HG03108 (cell line): Measurements from ENCODE around the gene ADAMTSL3.
"Not testable (repeated sequence)": the region's sequence is repeated elsewhere in the genome, so short reads cannot be mapped to it uniquely, and the experiment has no call there.

ENCODE experiments used
- ATAC-seq: cut with Tn5 transposase; IDR thresholded peaks from one replicate; pipeline ENCODE4 v1.9.1; 2021; ENCODE audit warnings: moderate library complexity; ENCODE audit not compliant: unreplicated experiment

Gene ADAMTSL3

DNA sequence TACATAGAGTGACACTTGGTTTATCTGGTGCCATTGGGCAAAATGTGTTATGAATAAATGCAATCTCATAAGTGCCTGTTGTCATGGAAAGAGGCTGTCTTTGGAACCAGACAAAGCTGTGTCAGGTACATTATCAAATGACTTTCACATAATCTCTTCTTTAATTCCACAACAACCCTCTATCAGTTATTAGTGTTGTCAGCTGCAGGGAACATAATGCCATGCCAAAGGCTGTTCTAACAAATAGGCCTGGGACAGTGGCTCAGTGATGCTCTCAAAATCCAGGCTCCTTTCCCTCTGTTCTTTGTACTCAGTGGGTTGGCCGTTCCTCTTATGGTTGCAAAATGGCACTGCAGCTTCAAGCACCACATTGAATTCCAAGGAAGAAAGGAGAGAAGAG lies 91.8 kb downstream of the ADAMTSL3 start:
- no peak for ATAC-seq

GRCh38 chr15:83746231-83746630 lies 92.3 kb downstream of the ADAMTSL3 start:
- no peak for ATAC-seq

- no peak for ATAC-seq
These were observed 93.3 kb downstream of the ADAMTSL3 start for GRCh38 chr15:83747050-83747717.

DNA sequence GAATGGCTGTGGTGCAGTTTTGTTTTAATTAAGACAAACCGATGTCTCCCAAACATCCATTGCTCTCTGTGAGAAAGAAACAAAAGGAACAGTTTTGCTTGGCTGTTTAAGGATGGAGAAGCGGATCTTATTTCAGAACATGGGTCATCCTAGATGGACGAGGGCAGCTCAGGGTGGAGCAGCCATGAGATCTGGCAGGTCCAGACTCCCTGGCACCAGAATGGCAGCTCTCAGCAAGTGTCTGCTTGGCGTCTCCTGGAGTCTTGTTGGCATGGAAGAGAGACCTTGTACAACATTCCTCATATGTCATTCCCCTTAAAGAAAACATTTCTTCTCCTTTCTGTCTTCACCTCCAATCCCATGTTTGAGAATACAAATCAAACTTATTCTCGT lies 93.8 kb downstream of the ADAMTSL3 start:
- ATAC-seq, result no peak

- ATAC-seq, result no peak
These were observed 100.1 kb downstream of the ADAMTSL3 start for GRCh38 chr15:83753872-83754493.

GRCh38 chr15:83757291-83757690 lies 103.4 kb downstream of the ADAMTSL3 start:
- ATAC-seq, result not testable (repeated sequence)

DNA sequence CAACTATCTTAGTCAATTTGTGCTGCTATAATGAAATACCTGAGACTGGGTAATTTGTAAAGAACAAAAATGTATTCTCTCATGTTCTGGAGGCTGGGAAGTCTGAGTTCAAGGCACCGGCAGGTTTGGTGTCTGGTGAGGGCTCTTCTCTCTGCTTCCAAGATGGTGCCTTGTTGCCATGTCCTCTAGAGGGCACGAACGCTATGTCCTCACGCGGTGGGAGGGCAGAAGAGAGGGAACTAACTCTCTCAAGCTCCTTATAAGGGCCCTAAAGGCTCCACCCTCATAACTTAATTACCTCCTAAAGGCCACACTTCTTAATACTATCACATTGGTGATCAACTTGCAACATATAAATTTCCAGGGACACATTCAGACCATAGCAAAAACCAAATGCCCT lies 108.4 kb downstream of the ADAMTSL3 start:
- ATAC-seq, result no peak

GRCh38 chr15:83764201-83764838 lies 110.4 kb downstream of the ADAMTSL3 start:
- no peak for ATAC-seq

DNA sequence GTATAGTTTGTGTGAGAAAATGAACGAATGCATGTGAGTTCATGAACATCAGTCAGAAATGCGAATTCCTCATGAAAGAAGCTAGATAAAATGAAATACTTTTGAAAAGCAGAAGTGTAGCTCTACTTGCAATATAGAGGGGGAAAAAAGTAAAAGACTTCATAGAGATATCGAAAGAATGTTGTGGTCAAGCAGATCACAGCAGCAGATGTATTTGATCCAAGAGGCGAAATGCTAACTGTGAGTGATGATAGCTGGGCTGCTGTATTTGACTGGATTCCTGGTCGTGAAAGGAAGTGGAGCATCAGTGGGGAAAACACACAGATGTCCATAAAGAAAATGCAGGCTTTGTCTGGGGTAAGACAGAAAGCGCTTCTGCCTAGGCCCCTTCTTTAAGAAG lies 112.4 kb downstream of the ADAMTSL3 start:
- ATAC-seq, result no peak

DNA sequence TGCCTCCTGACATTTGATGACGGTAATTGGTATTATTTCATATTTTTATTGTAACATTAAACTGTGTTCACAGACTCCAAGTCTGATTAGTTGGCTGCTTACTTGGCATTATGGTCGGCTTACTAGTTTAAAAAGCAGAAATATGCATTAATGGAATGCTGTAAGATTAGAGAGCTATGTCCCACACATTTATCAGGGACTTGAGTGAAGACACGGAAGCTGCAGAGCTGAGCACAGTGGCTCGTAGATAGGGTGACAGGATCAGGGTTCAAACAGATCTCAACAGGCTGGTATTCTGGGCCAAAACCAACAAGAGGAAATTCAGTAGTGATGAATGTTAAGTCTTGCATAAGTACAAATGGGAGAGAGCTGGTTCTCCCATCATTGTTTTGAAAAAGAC lies 113.8 kb downstream of the ADAMTSL3 start:
- no peak for ATAC-seq

DNA sequence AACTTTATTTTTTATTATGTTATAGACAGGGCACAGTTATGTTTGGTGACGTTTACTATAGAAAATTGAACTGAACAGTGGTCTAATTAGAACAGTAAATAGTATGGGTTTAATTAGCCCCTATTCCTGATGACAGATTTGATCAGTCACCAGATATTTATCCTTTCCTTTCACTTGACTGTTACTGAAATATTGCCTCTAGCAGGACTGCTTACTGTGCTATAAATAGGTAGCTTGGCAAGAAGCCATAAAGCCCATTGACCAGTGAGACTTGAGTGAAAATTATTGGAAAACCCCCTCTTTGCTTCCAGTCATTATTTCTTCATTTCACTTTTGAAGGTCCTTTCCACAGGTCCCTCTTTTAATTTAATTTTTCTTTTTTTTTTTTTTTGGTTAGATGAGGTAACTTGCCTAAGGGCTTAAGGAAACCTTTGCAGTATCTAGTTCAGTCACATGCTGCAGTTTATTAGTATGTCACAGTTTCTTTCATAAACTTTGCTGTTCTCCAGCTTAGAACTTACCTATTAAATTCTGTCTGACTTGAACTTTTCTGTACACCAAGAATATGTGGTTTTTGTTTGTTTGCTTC lies 115.6 kb downstream of the ADAMTSL3 start:
- no peak for ATAC-seq

DNA sequence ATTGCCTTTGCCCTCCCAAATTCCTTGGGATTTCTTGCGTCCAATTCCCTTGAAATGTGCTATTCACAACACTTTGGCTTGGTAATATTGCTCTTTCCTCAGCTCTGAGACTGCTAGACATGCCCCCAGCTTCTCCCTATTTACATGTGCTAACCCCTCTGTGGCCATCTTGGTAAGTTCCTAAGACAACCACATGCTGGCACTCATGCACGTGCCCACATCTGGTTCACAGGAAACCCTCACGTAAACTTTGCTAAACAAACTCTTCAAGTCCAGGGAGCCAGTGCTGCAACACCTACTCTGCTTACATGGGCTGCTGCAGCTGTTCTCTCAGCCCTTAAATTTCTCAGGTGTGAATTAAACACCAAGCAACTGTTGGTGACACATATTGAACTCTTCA lies 121.8 kb downstream of the ADAMTSL3 start:
- ATAC-seq, result no peak

GRCh38 chr15:83776986-83777385 lies 123.1 kb downstream of the ADAMTSL3 start:
- no peak for ATAC-seq

- no peak for ATAC-seq
These were observed 129.3 kb downstream of the ADAMTSL3 start for GRCh38 chr15:83783227-83783626.

- no peak for ATAC-seq
These were observed 131.1 kb downstream of the ADAMTSL3 start for GRCh38 chr15:83784975-83785374.

- no peak for ATAC-seq
These were observed 132.4 kb downstream of the ADAMTSL3 start for GRCh38 chr15:83786336-83786735.

- ATAC-seq, result no peak
These were observed 139.1 kb downstream of the ADAMTSL3 start for GRCh38 chr15:83793069-83793468.

DNA sequence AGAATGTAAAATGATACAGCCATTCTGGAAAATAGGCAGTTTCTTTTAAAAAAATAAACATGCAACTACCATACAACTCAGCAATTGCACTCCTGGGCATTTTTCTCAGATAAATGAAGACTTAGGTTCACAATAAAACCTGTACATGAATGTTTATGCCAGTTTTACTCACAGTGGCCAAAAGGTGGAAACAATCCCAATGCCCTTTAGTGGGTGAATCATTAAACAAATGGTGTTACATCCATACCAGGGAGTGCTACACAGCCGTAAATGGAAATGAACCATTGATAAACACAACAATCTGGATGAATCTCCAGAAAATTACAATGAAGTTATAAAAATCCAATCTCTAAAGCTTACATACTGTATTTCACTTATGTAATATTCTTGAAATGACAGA lies 140.3 kb downstream of the ADAMTSL3 start:
- no peak for ATAC-seq

DNA sequence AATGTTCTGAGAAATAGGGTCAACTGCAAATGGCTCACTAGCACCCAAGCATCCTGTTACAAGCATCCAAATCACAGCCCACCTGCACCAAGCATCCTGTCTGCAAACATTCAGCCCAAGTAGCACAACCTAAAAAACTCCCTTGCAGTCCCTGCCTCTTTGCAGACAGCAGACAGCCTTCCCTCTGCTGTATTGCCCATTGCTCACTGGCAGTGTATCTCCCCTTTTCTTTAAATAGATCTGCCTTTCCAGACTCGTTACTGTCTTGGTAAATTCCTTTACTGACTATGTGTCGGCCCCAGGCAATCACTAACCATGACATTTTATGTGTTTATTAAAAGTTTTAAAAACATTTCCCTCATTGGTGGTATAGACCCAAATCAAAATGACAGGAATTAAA lies 155.4 kb downstream of the ADAMTSL3 start:
- no peak for ATAC-seq

GRCh38 chr15:83810110-83810509 lies 156.2 kb downstream of the ADAMTSL3 start:
- ATAC-seq, result no peak

DNA sequence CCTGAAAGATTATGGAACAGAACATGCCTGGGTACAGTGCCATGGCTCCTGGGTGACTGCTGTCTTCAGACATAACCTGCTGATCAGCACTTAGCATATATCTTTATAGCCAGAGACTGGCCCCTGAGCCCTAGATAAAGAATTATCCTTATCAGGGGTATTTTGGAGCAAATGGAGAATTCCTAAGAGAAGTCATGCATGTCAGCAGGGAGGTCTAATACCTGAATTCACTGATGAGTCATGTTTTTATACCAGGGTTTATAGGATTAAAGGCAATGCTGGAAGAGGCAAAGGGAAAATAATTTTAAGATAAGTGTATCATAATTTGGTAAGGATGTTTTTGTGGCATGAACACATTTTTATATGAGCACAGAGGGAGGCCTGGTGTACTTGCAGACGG lies 159.8 kb downstream of the ADAMTSL3 start:
- no peak for ATAC-seq

DNA sequence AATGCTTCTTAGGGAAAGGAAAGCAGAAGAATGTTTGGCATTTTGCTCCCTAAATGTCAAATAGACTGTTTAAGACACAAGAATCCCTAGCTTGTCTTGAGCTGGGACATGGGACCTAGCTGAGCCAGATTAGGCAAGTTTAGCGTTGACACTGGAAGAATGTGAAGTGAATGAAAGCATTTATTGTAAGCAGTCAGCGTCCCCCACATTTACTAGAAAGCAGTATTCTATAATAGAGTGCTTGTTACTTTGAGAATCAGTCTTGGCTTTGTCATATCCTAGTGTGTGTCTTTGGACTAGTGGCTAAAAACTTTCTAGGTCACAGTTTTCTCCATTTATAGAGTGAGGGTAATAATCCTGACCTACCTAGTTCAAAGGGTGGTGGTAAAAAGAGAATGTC lies 161.6 kb downstream of the ADAMTSL3 start:
- no peak for ATAC-seq
